Sigmoid colon (tissue), 7 donors: ENCODE data around the gene SDK2. TPM values are rescaled to one million over a fixed set of nuclear protein-coding genes. Genes with fewer than 3 reads are reported as not detected.
"Not testable (repeated sequence)": the region's sequence is repeated elsewhere in the genome, so short reads cannot be mapped to it uniquely, and the experiment has no call there.

ENCODE experiments used
- DNase-seq: peaks from one replicate; pipeline ENCODE4 v3.0.0-alpha.2; 2019
- H3K27ac ChIP-seq, 4 donors: fragments of 200-600 bp; sonication (generic); one replicate each; pipeline ENCODE4 v1.5.1; 2016 to 2019; ENCODE audit warnings: mild to moderate bottlenecking in 1 of 4
- H3K27me3 ChIP-seq, 3 donors: fragments of 200-600 bp; sonication (generic); one replicate each; pipeline ENCODE4 v1.5.1; 2019; ENCODE audit warnings: mild to moderate bottlenecking in 1 of 3
- H3K36me3 ChIP-seq, 4 donors: fragments of 200-600 bp; sonication (generic); one replicate each; pipeline ENCODE4 v1.5.1; 2016 to 2019
- H3K4me1 ChIP-seq, 4 donors: fragments of 200-600 bp; sonication (generic); one replicate each; pipeline ENCODE4 v1.5.1; 2017 to 2019
- H3K4me3 ChIP-seq, 4 donors: fragments of 200-600 bp; sonication (generic); one replicate each; pipeline ENCODE4 v1.5.1; 2017 to 2019; ENCODE audit warnings: mild to moderate bottlenecking in 2 of 4, moderate library complexity in 1 of 4
- H3K9me3 ChIP-seq, 4 donors: fragments of 200-600 bp in 3 of 4; sonication (generic) in 3 of 4; one replicate each; pipeline versions ENCODE4 v1.5.1 to v1.6.1; 2013 to 2019
- EP300 ChIP-seq, 4 donors: sonication (generic); formaldehyde crosslinking; IDR thresholded peaks; one replicate each; pipeline ENCODE4 v1.6.1; 2017; ENCODE audit warnings: antibody characterized with exemption in 4 of 4
- POLR2A ChIP-seq, 2 donors: fragments of 450-650 bp; IDR thresholded peaks; one replicate each; pipeline ENCODE4 v1.6.1; 2016; ENCODE audit warnings: antibody characterized with exemption in 2 of 2, mild to moderate bottlenecking in 2 of 2, moderate library complexity in 2 of 2
- POLR2AphosphoS5 ChIP-seq, 4 donors: sonication (generic); formaldehyde crosslinking; IDR thresholded peaks; one replicate each; pipeline ENCODE4 v1.6.1; 2017; ENCODE audit warnings: antibody characterized with exemption in 4 of 4
- WGBS, 2 donors: extraction: QIAGEN DNeasy Blood & Tissue Kit; methylation state at CpG; one replicate each; pipeline ENCODE4 v1.1.7; 2013; 5-methylcytosine and 5-hydroxymethylcytosine counted together
- intact Hi-C: fragments of 100-400 bp; cut with DNase I; formaldehyde crosslinking; loops from one replicate; pipeline ENCODE4 v1.15.1; 2023
- polyA plus RNA-seq, 3 donors: library from polyadenylated mRNA; stranded (reverse); fragments of 200-250 nt; gene quantifications; one replicate each; pipeline ENCODE4 v1.2.3, GENCODE V29; 2013
- total RNA-seq, 4 donors: library from RNA; depleted of rRNA; stranded (reverse); fragments of >200 nt; gene quantifications; one replicate each; pipeline ENCODE4 v1.1.0, GENCODE V29; 2016
- TF ChIP-seq, protein P1 (sequence below), 4 experiments: fragments of 450-650 bp in 3 of 4; fragments of 200-600 bp in 1 of 4; IDR thresholded peaks; one replicate each; pipeline ENCODE4 v1.5.1; 2016 to 2019; ENCODE audit warnings: antibody characterized with exemption in 4 of 4, mild to moderate bottlenecking in 3 of 4, moderate library complexity in 2 of 4
- donor health status: healthy with polysubstance abuse.
- donor health status: Bipolar disorder and iron deficiency.
- donor health status: healthy.

Gene SDK2
- total and polyA plus RNA-seq, 7 donors, result under 0.01 to 1.9 (median 0.71) TPM

DNA sequence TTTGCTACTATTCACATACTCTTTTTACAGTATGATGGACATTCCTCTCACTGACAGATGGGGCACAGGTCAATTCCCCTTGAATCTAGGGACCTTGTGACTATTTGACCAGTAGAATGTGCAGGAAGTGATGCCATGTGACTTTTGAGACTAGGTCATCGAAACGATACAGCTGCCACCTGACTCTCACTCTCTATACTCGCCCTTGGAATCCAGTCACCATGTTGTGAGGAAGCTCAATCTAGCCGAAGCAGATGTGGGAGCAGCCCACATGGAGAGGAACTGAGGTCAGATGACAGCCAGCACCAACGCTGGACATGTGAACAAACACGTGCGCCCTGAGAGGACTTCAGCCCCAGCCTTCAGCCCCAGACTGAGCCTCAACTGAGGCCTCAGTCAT lies 184.3 kb downstream of the SDK2 start:
- no peaks in the 10 kb centered on the region for H3K36me3 ChIP-seq
- H3K27ac ChIP-seq, result no peak overlapping the region
- intact Hi-C loops, result no loop called here
- DNase-seq, result no peak
- 77 to 80% methylated on average over 7 of the region's 7 CpGs for WGBS, 2 donors
- H3K9me3 ChIP-seq, result no peaks in the 10 kb centered on the region
- H3K4me3 ChIP-seq, result no peak overlapping the region
- no peaks in the 10 kb centered on the region for H3K4me1 ChIP-seq
- H3K27me3 ChIP-seq, result no peaks in the 10 kb centered on the region
- TF ChIP-seq POLR2AphosphoS5 (IDR thresholded peaks at IDR 0.05), result no peak
- TF ChIP-seq EP300 (IDR thresholded peaks at IDR 0.05), result no peak
- no peak for TF ChIP-seq POLR2A (IDR thresholded peaks at IDR 0.05)
- TF ChIP-seq, protein P1, sequence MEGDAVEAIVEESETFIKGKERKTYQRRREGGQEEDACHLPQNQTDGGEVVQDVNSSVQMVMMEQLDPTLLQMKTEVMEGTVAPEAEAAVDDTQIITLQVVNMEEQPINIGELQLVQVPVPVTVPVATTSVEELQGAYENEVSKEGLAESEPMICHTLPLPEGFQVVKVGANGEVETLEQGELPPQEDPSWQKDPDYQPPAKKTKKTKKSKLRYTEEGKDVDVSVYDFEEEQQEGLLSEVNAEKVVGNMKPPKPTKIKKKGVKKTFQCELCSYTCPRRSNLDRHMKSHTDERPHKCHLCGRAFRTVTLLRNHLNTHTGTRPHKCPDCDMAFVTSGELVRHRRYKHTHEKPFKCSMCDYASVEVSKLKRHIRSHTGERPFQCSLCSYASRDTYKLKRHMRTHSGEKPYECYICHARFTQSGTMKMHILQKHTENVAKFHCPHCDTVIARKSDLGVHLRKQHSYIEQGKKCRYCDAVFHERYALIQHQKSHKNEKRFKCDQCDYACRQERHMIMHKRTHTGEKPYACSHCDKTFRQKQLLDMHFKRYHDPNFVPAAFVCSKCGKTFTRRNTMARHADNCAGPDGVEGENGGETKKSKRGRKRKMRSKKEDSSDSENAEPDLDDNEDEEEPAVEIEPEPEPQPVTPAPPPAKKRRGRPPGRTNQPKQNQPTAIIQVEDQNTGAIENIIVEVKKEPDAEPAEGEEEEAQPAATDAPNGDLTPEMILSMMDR (IDR thresholded peaks at IDR 0.05), result no peak

DNA sequence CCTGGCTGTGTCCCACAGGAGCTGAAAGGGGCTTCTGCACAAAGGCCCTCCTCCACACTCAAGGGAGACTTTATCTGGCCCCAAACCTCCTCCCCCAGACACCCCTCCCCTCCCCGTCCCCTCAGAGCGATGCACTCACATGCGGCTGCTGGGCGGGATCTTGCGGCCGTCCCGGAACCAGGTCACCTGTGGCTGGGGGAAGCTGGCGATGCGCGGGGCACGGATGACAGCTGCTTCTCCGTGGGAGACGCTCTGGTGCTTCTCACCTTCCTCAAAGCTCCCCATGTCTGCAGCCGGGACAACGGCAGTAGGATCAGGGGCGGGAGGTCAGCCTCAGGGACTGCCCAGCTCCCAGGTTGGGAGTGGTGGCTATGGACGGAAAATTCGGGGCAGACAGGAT lies 188.5 kb downstream of the SDK2 start:
- Histone ChIP-seq H3K36me3 (no peaks in the 10 kb centered on the region), H3K4me1 (no peaks in the 10 kb centered on the region), H3K9me3 (peaks cover 0 to 4% (median 0%) of the 10 kb centered on the region in 4 donors), H3K27me3 (no peaks in the 10 kb centered on the region), H3K4me3 (no peak overlapping the region), H3K27ac (no peak overlapping the region)
- TF ChIP-seq POLR2A (IDR thresholded peaks at IDR 0.05) (no peak), POLR2AphosphoS5 (IDR thresholded peaks at IDR 0.05) (no peak), EP300 (IDR thresholded peaks at IDR 0.05) (no peak)
- TF ChIP-seq, protein P1 (IDR thresholded peaks at IDR 0.05), result no peak
- intact Hi-C loops, result no loop called here
- 49 to 78% methylated on average over 18 of the region's 18 CpGs for WGBS, 2 donors
- no peak for DNase-seq

DNA sequence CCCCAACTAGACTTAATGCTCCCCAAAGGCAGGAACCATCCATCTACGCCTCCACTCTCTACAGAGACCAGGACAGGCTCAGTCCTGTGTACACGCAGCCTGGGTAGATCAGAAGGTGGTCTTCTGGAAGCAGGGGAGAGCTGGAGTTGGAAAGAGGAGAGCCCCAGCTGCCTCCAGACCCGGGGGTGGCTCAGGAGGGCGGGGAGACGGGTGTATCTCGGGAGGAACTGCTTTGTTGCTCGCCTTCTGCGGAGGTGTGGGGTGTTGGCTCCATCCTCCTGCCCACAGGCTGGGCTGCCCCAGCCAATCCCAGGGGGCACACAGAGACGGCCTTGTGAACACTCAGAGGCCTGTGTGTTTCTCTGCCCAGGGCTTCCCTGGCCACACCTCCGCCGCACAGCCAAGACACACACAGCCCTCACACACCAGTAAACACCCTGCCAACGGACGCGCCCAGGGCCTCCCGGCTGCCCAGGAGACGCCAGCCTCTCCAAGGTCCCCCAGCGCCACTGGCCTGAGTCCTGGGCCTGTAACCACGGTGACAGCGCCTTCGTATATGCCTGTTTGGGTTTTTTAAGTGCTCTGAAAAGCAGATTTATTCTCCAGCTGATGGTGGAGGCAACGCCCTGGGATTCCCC lies 189.1 kb downstream of the SDK2 start:
- no peaks in the 10 kb centered on the region for H3K36me3 ChIP-seq
- H3K4me1 ChIP-seq, result no peaks in the 10 kb centered on the region
- no peak overlapping the region for H3K4me3 ChIP-seq
- TF ChIP-seq EP300 (IDR thresholded peaks at IDR 0.05) (no peak), POLR2A (IDR thresholded peaks at IDR 0.05) (no peak), POLR2AphosphoS5 (IDR thresholded peaks at IDR 0.05) (no peak)
- TF ChIP-seq, protein P1 (IDR thresholded peaks at IDR 0.05), result no peak
- peaks cover 0 to 4% (median 0%) of the 10 kb centered on the region in 4 donors for H3K9me3 ChIP-seq
- no peaks in the 10 kb centered on the region for H3K27me3 ChIP-seq
- H3K27ac ChIP-seq, result no peak overlapping the region
- no peak for DNase-seq
- intact Hi-C loops, result no loop called here
- 22 to 67% methylated on average over 21 of the region's 21 CpGs for WGBS, 2 donors

DNA sequence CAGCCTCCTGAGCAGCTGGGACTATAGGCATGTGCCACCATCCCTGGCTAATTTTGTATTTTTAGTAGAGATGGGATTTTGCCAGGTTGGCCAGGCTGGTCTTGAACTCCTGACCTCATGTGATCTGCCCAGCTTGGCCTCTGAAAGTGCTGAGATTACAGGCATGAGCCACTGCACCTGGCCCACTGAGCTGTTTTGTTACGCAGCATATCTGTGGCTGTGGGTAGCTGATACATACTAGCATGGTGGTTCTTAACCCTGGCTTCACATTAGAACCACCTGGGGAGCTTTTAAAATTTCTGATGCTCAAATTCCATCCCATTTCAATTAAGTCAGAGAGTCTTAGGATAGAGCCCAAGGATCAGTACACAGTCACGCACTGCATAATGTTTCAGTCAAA lies 190.8 kb downstream of the SDK2 start:
- not testable (repeated sequence) for H3K4me1 ChIP-seq

DNA sequence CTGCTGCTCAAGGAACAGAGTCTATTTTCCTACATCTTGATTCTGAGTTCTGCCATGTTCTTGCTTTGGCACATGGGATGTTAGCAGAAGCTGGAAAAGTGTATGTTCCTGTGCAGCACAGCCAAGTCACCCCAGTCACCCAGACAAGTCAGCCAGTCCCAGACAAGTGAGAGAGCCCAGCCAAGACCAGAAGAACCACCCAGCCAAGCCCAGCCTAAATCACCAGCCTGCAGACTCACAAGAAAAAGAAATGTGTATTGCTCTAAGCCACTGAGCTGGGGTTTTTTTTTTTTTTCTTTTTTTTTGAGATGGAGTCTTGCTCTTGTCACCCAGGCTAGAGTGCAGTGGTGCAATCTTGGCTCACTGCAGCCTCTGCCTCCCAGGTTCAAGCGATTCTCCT lies 191.2 kb downstream of the SDK2 start:
- H3K27ac ChIP-seq, result no peak overlapping the region
- H3K4me3 ChIP-seq, result no peak overlapping the region
- no peaks in the 10 kb centered on the region for H3K4me1 ChIP-seq
- H3K36me3 ChIP-seq, result no peaks in the 10 kb centered on the region
- H3K27me3 ChIP-seq, result no peaks in the 10 kb centered on the region
- TF ChIP-seq POLR2A (IDR thresholded peaks at IDR 0.05) (no peak), EP300 (IDR thresholded peaks at IDR 0.05) (no peak), POLR2AphosphoS5 (IDR thresholded peaks at IDR 0.05) (no peak)
- TF ChIP-seq, protein P1 (IDR thresholded peaks at IDR 0.05), result no peak
- DNase-seq, result no peak
- peaks cover 0 to 4% (median 0%) of the 10 kb centered on the region in 4 donors for H3K9me3 ChIP-seq
- WGBS, 2 donors, result 100% methylated on average over 1 of the region's 1 CpG
- intact Hi-C loops, result no loop called here

More for the DNA sequence above, 190.8 kb downstream of the SDK2 start:
- DNase-seq, H3K27me3 ChIP-seq, H3K9me3 ChIP-seq, H3K27ac ChIP-seq, H3K4me3 ChIP-seq, intact Hi-C loops, H3K36me3 ChIP-seq: not testable (repeated sequence)
- 96 to 98% methylated on average over 2 of the region's 2 CpGs for WGBS, 2 donors
